ENCODE data around the gene ADAMTS20. TPM values are rescaled to one million over a fixed set of nuclear protein-coding genes. Genes with fewer than 3 reads are reported as not detected.
"Not testable (repeated sequence)": the region's sequence is repeated elsewhere in the genome, so short reads cannot be mapped to it uniquely, and the experiment has no call there.

The ADAMTS20 gene, protein sequence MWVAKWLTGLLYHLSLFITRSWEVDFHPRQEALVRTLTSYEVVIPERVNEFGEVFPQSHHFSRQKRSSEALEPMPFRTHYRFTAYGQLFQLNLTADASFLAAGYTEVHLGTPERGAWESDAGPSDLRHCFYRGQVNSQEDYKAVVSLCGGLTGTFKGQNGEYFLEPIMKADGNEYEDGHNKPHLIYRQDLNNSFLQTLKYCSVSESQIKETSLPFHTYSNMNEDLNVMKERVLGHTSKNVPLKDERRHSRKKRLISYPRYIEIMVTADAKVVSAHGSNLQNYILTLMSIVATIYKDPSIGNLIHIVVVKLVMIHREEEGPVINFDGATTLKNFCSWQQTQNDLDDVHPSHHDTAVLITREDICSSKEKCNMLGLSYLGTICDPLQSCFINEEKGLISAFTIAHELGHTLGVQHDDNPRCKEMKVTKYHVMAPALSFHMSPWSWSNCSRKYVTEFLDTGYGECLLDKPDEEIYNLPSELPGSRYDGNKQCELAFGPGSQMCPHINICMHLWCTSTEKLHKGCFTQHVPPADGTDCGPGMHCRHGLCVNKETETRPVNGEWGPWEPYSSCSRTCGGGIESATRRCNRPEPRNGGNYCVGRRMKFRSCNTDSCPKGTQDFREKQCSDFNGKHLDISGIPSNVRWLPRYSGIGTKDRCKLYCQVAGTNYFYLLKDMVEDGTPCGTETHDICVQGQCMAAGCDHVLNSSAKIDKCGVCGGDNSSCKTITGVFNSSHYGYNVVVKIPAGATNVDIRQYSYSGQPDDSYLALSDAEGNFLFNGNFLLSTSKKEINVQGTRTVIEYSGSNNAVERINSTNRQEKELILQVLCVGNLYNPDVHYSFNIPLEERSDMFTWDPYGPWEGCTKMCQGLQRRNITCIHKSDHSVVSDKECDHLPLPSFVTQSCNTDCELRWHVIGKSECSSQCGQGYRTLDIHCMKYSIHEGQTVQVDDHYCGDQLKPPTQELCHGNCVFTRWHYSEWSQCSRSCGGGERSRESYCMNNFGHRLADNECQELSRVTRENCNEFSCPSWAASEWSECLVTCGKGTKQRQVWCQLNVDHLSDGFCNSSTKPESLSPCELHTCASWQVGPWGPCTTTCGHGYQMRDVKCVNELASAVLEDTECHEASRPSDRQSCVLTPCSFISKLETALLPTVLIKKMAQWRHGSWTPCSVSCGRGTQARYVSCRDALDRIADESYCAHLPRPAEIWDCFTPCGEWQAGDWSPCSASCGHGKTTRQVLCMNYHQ (N-terminal part only)
- not detected for total RNA-seq

GRCh38 chr12:43551971-43552559 is at the start of gene ADAMTS20:
ADAMTS20 (minus strand) TSS chr12:43552203; CDS start chr12:43551921, 282 bp downstream.
- no peak for ATAC-seq

DNA sequence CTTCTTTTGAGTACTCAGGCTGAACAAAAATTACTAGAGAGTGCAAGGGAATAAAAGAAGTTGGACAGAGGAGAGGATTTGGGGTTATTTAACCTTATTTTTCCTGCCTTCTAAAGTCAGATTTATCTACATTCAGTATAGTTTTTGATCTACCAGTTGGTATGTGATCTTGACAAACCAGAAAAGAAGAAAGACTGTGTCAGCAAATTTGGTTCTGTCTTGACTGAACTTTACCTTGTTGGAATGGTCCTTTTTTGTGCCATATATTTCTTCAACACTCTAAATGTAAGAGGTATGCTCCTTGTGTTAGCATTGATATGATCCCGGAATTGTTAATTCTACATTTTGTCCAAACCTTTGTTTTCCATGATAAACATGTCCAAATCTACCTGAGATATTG is 47.7 kb upstream of the ADAMTS20 start:
- ATAC-seq, result no peak

- ATAC-seq, result no peak
Measured at GRCh38 chr12:43599066-43599465, 47.1 kb upstream of the ADAMTS20 start.

DNA sequence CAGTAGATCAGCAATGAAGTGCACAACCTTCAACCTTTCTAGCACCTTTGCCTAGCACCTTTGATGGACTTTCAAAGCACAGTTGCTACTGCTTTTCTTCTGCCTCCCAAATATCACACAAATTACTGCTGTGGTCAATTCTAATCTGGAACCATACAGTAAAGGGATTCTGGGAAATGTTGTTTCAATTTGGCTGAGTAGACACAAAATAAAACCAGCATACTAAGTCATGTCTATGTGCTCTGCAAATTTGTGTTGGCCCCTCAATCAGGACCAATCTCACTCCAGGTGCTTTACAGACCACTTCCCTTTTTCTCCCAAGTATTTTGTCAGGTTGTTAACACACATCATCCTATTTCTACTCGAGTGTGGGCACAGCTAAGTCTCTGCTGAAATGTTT is 38.3 kb upstream of the ADAMTS20 start:
- no peak for ATAC-seq

DNA sequence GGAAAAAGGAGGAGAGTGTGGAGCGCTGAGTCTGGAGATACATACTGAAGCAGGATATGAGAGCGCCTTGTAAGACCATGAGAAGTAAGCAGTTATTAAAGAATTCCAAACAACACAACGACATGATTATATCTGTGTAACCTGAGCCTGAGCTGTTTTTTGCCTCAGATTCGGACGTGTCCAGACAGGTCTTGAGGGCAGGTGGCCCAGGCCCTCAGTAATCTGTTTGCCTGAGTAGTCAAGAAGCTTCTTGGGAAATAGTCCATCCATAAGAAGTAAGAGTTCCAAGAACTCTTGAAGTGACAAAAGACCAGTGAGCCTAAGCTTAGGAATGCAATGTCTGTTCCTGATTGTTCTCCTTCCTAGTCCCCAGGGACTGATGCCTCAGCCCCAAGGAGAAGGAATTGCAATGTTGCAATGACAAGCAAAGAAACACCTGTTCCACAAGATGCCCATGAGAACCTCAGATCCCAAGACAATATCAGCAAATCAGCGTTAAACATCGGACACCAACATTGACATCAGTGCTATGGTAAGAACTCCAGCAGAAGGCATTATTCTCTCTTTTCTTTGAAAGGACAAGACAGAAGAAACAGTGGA is 34.7 kb upstream of the ADAMTS20 start:
- ATAC-seq, result no peak

- ATAC-seq, result no peak
Measured at GRCh38 chr12:43585676-43586075, 33.7 kb upstream of the ADAMTS20 start.

- no peak for ATAC-seq
Measured at GRCh38 chr12:43580601-43581000, 28.6 kb upstream of the ADAMTS20 start.

DNA sequence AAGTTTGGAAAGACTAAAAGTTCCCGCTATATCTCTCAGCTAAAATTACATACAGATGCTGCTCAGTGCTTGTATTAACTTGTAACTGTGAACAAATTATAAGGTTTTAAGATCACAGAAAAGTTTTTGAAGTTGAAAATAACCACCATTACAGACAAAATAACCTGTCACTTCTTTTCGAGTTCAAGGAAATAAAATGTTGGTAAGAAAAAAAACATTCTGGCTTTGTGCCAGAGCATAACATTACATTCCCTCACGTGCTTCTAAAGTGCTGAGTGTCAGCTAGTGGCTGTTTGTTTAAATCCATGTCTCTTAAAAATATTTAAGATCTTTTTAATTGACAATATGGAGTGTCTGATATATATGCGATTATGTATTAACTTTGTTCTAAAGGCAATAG is 27.2 kb upstream of the ADAMTS20 start:
- ATAC-seq, result no peak

DNA sequence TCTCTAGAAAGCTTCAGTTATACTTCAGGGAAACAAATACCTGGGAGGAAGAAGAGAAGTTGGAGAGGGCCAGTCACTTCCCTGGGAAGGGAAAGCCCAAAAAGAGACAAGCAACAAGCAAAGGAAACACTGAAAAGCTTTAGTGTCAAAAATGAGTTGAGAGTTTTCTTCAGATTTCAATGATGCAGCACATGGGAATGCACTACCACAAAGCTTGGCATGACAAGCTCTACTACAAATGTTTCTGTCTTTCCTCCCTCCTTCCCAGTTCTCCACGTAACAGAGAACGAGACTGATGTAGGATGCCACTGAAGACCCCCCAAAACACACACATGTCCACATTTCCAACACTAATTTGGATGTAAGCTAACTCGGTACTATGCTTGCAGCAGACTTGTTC is 26.8 kb upstream of the ADAMTS20 start:
- ATAC-seq, result no peak

DNA sequence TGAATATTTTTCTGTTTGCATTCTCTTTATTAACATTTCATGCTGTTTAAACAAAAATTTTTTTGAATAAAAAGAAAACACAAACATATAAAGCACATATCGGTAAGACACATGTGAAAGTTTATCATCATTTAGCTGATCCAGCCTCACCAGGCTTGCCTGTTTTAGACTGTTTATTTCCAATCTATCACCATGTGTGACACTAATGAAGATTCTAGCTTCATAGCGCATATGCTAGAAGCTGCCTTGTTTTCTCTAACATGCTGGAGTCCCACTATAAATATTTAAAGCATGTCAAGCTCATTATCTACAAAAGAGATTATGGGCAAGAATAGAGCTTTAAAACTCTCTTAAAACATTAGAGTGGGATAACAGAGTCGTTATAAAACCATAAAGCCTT is 25.4 kb upstream of the ADAMTS20 start:
- ATAC-seq, result no peak

DNA sequence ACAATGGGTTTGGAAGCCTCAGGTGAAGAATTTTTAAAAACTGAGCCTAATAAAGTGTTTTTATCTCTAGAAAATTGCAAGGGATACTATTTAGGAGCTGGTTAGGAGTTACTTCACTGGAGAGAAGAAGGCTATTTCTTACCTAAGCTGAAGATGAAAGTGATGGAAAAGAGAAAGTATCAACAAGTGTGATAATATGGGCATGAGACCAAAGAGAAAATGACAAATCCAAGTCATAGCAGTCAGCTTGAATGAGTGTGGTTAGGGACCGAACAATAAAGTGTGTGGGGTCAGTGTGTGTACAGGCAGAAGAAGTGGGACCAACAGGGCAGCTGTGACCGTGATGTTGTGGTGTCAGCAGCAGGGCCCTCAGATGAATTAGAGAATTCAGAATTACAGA is 24.2 kb upstream of the ADAMTS20 start:
- no peak for ATAC-seq

GRCh38 chr12:43571885-43572284 is 19.9 kb upstream of the ADAMTS20 start:
- ATAC-seq, result no peak

DNA sequence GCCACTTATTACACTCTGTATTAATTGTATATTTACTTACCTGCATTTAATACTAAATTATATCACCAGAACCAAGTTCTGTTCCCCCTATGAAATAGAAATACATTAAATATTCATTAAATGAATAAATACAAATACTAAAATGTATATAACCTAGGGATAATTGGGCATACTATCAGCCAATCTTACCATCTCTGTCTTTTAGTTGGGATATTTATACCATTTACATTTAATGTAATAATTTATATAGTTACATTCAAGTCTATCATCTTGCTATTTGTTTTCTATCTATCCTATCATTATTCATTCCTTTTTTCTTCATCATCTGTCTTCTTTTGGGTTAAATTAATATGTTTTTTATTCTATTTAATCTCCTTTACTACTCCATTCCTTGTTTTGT is 4.1 kb upstream of the ADAMTS20 start:
- no peak for ATAC-seq

DNA sequence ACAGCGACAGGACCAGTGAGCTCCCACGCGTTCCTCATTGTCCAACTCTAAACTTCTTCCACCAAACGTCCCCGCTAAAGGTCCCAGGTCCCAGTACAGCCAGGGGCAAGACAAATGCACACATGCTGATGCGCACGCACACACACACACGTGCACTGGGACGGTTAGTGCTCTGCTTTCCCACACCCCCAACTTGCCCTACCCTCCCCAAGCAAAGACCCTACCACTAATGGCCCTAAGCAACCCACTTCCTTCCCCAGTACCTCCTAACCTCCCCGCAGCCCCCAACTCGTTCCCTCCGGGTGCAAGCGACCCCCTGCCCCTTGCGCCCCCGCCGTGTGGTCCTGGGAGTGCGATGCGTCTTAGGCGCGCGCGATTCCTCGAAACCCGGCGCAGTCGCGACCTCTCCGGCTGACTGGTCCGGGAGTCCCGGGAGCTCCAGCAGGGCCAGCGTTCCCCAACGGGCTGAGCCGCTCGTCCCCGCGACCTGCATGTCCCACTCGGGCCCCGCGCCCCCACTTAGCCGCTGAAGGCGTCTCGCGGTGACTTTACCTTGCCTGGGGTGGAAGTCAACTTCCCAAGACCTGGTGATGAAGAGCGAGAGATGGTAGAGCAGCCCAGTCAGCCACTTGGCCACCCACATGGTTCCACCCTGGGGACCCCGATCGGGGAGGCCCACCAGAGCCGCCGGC is 578 bp downstream of the ADAMTS20 start:
- ATAC-seq, result no peak

DNA sequence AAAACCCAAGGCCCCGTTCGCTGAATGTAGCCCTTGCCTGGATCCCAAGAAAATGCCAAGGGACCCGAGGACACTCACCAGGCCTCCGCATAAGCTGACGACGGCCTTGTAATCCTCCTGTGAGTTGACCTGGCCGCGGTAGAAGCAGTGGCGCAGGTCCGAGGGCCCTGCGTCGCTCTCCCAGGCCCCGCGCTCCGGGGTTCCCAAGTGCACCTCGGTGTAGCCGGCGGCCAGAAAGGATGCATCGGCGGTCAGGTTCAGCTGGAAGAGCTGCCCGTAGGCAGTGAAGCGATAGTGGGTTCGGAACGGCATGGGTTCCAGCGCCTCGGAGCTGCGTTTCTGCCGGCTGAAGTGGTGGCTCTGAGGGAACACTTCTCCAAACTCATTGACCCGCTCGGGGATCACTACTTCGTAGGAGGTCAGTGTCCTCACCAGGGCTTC is 1.2 kb downstream of the ADAMTS20 start:
- ATAC-seq, result no peak

DNA sequence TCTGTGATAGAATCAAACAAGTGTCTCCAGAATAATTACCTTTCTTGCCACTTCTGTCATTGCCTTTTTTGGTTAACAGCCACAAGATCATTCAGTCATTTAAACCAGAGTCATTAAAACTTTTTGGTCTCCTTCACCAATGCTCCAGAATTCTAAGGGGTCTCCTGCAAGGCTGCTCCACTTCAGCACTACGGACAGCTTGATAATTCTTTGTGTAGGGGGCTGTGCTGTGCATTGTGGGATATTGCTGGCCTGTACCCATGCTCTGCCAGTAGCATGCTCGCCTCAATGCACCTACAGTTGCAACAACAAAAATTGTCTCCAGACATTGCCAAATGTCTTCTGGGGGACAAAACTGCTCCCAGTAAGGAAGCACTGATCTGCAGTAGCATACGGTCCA is 7.3 kb downstream of the ADAMTS20 start:
- ATAC-seq, result no peak

GRCh38 chr12:43540470-43540869 is 11.5 kb downstream of the ADAMTS20 start:
- ATAC-seq, result no peak

DNA sequence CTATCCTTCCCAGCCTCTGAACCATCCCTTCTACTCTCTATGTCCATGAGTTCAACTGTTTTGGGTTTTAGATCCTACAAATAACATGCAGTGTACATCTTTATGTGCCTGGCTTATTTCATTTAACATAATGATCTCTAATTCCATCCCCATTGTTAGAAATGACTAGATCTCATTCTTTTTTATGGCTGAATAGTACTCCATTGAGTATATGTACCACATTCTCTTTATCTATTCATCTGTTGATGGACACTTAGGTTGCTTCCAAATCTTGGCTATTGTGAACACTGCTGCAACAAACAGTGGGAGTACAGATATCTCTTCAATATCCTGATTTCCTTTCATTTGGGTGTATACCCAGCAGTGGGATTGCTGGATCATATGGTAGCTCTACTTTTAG is 14.3 kb downstream of the ADAMTS20 start:
- not testable (repeated sequence) for ATAC-seq

GRCh38 chr12:43516045-43516444 is 36.0 kb downstream of the ADAMTS20 start:
- no peak for ATAC-seq

DNA sequence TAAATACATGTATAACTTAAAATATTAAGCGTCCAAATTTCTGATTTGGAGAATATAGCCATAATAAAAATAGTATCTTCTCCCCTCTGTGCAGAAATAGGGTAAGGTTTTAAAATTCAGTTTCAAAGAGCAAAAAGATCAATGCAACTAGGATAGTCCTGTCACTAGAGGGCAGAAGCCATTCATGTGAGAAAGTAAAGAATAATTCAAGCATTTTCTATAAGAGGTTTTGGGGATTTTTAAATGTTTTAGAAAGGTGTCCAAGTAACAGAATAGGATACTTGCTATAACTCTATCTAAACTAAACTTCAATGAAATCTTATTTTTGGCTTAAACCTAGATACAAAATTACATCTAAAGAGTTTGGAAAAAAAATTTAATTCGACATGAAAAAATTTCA is 50.3 kb downstream of the ADAMTS20 start:
- ATAC-seq, result no peak

DNA sequence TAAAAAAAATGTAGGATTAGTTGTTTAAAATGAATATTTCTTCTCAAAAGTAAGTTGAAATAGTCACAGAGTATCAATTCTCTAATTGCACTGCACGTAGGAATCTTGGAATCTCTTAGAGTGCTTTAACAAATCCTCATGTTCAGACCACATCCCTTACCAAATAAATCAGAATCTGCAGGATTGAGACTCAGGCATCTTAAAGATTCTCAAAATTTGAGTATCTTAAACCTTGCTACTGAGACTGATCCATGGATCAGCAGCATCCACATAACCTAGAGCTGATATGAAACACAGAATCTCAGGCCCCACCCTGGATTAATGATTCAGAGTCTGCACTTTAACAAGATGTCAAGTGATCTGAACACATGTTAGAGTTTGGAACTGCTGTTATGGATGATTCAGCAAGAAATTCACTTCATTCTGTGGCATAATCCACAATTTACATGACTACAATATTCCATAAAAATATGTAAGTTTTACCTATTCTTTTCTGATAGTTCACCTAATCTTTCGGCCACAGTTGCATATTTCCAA is 58.7 kb downstream of the ADAMTS20 start:
- no peak for ATAC-seq
